AG09309 (cell line): ENCODE results near the gene WDR5.

Source experiments
- DNase-seq: peaks from one replicate; pipeline ENCODE4 v3.0.0-alpha.2; 2010; ENCODE audit warnings: low read depth
- H3K4me3 ChIP-seq: 2 replicates; pipeline ENCODE4 v1.5.1; 2011; ENCODE audit warnings: mild to moderate bottlenecking, low read depth, low read length, moderate library complexity; ENCODE audit not compliant: control insufficient read depth
- CTCF ChIP-seq: IDR thresholded peaks from 2 replicates; pipeline ENCODE4 v1.5.1; 2011; ENCODE audit warnings: mild to moderate bottlenecking, low read depth, low read length, inconsistent platforms; ENCODE audit not compliant: insufficient read depth, control insufficient read depth; ENCODE audit errors: missing control alignments

WDR5 gene

GRCh38 chr9:134141906-134142305, 6.0 kb downstream of the WDR5 start:
- H3K4me3 ChIP-seq, result no peak overlapping the region
- no peak for TF ChIP-seq CTCF
- no peak for DNase-seq

- no peak for TF ChIP-seq CTCF
- H3K4me3 ChIP-seq, result no peak overlapping the region
- DNase-seq, result no peak
Measured at GRCh38 chr9:134144801-134145200, 8.9 kb downstream of the WDR5 start.

GRCh38 chr9:134145262-134145661, 9.4 kb downstream of the WDR5 start:
- no peak for TF ChIP-seq CTCF
- H3K4me3 ChIP-seq, result no peak overlapping the region
- no peak for DNase-seq

- H3K4me3 ChIP-seq, result no peak overlapping the region
- no peak for TF ChIP-seq CTCF
Measured at GRCh38 chr9:134146774-134147493, 11.1 kb downstream of the WDR5 start.

GRCh38 chr9:134149380-134149779, 13.5 kb downstream of the WDR5 start:
- TF ChIP-seq CTCF, result no peak
- H3K4me3 ChIP-seq, result no peak overlapping the region
- DNase-seq, result no peak

More at GRCh38 chr9:134146774-134147493, 11.1 kb downstream of the WDR5 start:
- no peak for DNase-seq

GRCh38 chr9:134150557-134151214, 14.8 kb downstream of the WDR5 start:
- no peak overlapping the region for H3K4me3 ChIP-seq
- no peak for TF ChIP-seq CTCF
- DNase-seq, result no peak
